OCI-M1 (cell line): ENCODE data around the gene NLRP9.

Source experiments
- DNase-seq: peaks from one replicate; lab custom pipeline; 2025; lab: John Stamatoyannopoulos, UW

NLRP9 gene

DNA sequence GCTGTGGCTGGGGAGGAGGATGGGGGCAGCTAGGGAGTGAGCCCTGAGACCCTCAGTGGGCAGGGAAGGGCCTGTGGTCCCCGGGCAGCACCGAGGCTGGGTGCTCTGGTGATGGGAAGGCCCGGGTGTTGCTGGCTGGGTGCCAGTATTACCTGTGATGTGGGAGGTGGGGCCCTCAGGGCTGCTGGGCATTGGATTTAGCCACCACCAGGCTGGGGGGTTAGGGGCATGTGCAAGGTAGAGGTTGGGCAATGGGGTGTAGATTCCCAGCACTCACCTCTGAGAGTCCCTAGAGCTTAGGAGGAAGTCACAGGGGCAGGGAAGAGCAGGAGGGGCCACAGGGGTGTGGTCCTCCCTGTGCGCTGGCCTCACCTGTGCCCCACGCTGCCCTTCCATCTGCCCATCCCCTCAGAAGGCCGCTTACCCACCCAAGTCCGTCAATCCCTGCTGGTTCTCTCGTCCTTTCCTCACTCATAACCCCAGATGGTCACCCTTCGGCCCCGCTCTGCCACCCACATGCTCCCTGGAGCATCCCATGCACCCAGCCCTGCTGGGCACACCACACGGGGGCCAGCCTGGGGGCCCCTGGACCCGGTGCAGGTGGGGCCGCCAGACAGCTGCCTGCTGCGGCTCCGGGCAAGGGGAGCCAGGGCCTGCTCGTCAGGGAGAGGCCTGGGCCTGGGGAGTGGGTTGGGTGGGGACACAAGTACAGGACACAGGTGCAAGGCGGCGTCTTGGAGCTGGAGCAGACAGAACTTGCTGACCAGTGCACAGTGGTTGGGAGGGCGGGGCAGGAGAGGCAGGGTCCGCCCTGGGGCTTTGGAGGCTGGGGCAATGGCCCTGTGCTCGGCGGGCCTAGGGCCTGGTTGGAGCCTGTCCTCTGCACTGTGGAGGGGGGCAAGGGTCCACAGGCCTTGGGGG is 50.7 kb downstream of the NLRP9 start:
- DNase-seq = no peak

DNA sequence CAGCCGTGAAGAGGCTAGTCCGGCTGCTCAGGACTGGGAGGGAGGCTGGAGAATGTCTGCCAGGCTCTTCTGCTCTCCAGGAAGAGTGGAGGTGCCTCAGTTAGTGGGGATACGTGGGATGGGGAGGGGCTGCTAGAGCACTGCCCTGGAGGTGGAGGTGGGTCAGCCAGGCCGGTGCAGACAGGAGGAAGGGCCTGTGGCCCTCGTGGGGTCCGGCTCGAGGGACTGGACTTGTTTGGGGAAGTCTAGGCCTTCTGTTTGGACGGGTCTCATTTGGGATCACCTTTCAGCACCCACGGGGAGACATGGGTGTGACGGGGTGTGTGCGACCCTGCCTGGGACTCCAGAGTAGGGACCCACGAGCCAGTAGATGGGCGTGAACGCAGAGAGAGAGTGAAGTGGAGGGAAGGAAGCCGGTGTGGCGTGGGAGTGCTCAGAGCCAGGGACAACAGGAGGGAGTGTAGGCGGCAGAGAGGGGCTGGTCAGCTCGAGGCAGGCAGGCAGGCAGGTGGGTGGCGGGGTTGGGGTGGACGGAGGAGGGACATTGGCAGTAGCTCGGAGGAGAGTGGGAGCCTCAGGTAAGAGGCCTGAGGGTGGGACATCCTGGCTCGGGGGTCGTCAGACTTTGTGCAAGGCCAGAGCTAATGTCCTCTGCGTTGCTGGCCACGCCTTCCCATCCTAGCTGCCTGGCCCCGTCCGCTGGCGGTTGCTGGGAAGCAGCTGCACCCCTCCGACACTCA is 51.7 kb downstream of the NLRP9 start:
- DNase-seq = no peak

GRCh38 chr19:55685776-55686175 is 52.4 kb downstream of the NLRP9 start:
- DNase-seq = no peak

DNA sequence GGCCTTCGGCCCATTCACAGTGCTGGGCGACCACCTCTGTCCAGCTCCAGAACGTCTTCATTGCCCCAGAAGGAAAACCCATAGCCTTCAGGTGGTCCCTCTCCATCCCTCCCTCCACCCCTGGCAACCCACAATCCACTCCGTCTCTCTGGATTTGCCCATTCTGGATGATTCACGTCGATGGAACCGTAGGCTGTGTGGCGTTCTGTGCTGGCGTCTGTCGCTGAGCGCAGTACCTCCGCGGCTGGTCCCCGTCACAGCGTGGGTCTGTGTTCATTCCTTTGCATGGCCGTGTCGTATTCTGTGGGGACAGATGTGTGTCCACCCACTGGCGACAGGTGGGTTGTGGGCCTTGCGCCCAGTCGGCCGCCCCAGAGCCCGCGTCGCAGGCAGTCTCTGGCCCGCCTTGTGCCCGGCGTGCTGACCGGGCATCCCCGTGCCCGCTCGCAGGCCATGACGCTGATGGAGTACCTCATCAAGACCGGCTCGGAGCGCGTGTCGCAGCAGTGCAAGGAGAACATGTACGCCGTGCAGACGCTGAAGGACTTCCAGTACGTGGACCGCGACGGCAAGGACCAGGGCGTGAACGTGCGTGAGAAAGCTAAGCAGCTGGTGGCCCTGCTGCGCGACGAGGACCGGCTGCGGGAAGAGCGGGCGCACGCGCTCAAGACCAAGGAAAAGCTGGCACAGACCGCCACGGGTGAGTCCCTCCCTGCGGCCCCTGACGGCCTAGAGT is 53.1 kb downstream of the NLRP9 start:
- no peak for DNase-seq

DNA sequence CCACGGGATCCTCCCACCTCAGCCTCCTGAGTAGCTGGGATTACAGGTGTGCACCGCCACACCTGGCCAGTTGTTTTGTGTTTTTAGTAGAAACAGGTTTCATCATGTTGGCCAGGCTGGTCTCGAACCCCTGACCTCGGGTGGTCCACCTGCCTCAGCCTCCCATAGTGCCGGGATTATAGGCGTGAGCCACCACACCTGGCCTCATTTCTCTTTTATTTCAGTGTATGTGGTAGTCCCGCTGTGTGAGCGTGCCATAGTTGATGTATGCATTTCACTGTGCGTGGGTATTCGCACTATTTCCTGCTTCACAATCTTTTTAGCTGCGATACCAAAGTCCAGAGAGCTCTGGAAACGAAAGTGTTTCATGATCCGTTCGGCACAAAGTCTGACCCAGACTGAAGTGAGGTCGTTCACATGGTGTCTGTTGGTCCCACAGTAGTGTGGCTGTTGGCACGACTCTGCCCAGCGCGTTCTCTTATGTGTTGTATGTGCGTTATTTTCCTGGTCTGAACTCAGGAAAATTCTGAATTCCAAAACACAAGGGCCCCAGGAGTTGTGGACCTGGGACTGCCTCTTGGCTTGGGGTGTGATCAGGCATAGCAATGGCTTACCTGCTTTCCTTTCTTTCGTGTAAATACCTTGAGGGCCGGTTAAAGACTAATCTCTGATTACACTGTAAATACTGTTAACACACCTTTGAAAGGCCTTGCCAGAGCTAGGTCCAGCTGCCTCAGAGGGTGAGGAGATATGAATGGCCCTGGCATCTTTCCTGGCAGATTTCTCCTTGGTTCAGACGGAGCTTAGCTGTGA is 54.5 kb downstream of the NLRP9 start:
- no peak for DNase-seq

- DNase-seq = no peak
These were observed 56.8 kb downstream of the NLRP9 start for GRCh38 chr19:55681131-55682092.

DNA sequence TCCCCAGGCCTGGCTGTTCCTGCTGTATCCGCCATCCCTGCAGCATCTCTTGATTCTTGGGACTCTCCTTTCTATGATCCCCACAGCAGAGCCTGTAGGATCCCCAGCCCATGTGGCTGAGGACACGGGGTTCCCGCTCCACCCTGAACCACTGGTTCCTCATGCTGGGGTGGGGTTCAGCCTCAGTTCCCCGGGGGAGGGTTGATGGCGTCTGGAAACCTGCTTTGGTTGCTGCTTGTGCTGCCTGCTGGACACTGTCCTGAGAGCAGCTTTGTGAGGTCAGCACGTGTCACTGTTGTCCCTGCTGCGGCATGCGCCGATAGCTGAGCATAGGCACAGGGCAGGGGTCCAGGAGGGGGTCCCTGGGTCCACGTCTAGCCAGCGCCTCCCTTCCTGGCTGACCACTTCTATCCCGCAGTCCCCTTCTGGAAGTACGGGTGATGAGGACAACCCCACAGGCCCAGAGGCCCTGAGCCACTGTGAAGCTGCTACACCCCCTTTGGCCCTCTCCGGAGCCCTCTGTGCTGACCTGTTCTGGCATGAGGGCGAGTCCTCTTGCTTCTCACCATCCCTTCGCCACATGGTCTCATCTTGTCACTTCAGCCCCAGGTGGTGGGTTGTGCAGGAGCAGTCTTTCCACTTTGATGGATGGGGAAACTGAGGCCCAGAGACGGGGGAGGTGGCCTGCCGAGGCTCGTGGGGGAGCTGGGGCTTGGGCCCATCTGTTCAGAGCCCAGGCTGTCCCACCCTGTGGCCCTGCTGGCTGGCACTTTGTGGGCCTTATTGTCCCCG is 57.7 kb downstream of the NLRP9 start:
- DNase-seq = no peak

DNA sequence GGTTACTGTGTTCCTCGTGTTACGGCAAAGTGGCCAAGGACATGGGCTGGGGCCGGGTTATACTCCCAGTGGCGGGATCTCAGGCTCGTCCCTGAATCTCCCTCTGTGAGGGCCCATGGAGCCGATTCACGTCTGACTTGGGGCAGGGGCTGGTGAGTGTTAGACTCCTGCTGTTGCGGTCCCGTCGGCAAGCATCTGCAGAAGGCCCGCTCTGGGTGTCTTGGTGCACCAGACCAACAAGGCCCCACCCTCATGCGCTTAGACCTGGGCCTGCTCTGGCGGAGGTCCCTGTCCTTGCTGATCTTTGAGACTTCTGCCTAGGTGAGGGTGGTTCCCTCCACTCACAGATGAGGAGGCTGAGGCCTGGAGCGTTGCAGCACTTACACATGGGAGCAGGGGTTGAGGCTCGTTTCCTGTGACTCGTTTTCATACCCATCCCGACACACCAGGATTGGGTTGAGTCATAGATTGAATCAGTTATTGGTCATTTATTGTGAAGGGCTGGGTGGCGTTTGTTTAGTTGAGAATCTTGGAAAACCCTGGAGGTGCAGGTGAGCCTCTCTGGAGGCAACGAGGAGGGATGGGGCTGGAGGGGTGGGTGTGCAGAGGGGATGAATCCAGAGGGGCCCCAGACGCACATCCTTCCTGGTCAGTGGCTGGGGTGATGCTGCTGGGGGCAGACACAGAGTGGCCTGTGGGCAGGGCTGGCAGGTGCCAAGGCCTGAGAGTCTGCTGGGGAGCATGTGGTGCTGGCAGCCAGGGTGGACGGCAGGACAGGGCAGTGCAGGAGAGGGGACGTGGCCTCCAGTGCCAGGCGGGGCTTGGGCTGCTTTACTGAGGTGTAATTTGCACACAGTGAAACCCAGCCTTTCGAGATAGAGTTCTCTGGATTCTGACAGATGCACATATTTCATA is 58.6 kb downstream of the NLRP9 start:
- no peak for DNase-seq

DNA sequence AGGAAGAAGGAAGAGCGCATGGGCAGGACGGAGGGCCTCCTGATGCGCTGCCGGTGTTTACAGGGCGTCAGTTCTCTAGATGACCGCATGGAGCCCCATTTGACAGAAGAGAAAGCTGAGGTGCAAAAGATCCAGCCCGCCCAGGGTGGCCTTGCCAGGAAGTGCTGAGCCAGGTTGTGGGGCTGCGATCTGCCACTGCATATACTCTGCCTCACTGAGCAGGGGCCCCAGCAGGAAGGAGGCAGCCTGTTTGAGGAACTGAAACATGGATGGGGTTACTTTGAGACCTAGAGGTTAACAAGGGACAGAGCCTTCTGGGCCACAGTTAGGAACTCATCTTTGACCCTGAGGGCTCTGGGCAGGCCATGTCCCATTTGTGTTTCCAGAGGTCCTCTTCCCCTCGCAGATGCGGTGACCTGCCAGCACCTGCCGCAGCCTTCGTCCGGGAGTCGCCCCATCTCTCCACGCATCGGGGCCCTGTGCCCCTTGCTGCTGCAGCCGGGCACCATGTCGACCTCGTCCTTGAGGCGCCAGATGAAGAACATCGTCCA is 60.0 kb downstream of the NLRP9 start:
- DNase-seq = no peak

DNA sequence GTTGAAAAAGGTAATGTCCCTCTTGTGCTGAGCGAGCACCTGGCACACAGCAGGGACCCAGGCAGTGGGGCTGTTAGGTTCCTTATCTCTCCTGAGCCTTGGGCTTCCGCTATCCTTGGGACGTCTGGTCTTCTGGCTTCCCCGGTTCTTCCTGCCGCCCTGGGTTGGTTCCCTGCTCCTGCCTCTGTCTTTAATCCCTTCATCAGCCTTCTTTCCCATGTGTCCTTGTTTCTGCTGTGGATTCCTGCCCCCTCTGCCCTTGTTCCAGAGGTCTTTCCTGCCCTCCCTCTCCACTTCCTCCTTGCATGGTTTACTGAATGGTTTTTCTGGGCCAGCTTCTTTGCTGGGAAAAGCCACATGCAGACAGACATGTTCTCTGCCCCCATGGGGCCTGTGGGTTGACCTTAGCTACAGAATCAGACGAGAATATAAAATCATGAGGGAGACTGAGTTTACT is 60.6 kb downstream of the NLRP9 start:
- DNase-seq = no peak

GRCh38 chr19:55676889-55677505 is 61.2 kb downstream of the NLRP9 start:
- DNase-seq = no peak

DNA sequence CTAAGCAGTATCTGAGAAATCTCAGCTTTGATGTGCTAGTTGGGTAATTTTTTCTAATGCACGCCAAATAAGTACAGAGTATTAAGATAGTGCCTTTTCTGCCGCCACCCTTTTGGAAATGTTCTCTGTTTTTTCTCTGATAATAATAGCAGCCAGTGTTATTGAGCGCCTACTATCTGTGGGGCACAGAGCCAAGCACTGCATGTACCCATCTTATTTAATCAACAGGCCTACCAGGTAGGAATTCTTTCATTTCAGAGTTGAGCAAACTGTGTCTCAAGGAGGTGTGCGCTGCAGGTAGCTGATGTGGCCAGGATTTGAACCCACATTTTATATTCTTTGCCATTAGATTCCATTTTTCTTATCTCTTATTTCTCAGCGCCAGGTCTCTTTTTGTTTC is 61.8 kb downstream of the NLRP9 start:
- peak; percentile 35 for DNase-seq

DNA sequence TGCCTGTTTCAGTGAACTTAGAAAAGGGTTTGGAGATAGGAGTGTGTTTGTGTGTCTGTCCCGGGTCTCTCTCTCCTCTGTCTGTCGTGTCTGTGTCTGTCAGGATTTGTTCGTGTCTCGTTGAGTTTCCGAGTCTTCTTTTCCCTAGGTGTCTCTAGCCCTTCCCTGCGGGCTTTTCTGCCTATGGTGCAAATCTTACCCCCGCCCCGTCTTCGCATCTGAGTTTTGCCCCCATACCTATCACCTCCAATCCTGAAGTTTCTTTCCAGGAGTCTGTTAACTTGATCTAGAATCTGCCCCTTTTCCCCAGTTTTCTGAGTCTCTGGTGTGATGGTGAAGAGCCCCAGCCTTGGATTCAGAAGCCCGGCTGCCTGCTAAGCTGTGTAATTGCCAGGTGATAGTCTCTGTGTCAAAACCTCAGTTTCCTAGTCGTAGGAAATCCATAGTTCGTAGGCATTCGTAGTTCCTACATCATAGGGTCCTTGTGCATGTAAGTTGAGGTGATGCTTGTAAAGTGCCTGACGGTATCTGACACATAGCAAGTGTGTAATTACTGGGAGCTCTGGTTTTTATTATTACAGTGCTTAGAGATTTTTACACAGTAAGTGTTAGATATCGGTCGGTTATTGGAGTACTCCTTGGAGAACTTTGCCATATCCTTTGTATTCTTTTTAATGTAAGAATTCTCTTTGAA is 62.4 kb downstream of the NLRP9 start:
- DNase-seq = no peak

- peak; percentile 99 for DNase-seq
These were observed 63.2 kb downstream of the NLRP9 start, which contains the start of gene EPN1 for GRCh38 chr19:55674841-55675660. EPN1 (plus strand) TSS chr19:55675226; CDS start chr19:55678628, 3,402 bp downstream.

- DNase-seq = peak; percentile 44
These were observed 63.8 kb downstream of the NLRP9 start for GRCh38 chr19:55674459-55674840.

- DNase-seq = no peak
These were observed 64.3 kb downstream of the NLRP9 start for GRCh38 chr19:55673889-55674288.
